ENCODE results near the gene CASZ1. TPM values are rescaled to one million over a fixed set of nuclear protein-coding genes. Genes with fewer than 3 reads are reported as not detected.

CASZ1 gene
- total RNA-seq = 6.9 and 7.5 TPM in 2 replicates

- DNase-seq = no peak
- Mint-ChIP-seq H3K27ac (no peak within 1 kb of the TSS), H3K4me3 (peak within 1 kb of the TSS; percentile 85), H3K9me3 (no peaks in the 10 kb centered on the region), H3K27me3 (peaks cover 65% of the 10 kb centered on the region), H3K4me1 (peaks cover 8% of the 10 kb centered on the region), H3K36me3 (ENCODE audit: low read depth) (peaks cover 1% of the 10 kb centered on the region)
- intact Hi-C loops (cut with micrococcal nuclease) = loop anchor here (10.0 kb wide), 1 partner anchor 281 kb away; no protein-coding TSS in a partner anchor
These were observed at the start of gene CASZ1 for GRCh38 chr1:10796029-10796944. TSS of gene CASZ1 (minus strand) at chr1:10796646. CDS start at chr1:10693889, 102,757 bp downstream.

DNA sequence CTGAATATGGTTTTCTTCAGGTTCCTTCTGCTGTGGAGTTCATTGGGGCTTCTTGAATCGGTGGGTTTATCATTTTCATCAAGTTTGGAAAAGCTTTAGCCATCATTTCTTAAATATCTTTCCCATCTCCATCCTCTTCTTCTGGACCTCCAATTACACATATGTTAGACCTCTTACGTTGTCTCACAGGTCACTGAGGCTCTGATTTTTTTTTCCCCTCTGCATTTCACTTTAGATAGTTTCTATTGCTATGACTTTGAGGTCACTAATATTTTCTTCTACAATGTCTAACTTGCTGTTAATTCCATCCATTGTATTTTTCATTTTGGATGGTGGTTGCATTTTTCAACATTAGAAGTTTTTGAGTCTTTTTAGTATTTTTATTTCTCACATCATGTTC lies 47.3 kb upstream of the CASZ1 start:
- no peaks in the 10 kb centered on the region for H3K4me1 Mint-ChIP-seq
- no peak overlapping the region for H3K27ac Mint-ChIP-seq
- DNase-seq = no peak
- no peaks in the 10 kb centered on the region for H3K9me3 Mint-ChIP-seq
- H3K27me3 Mint-ChIP-seq = peaks cover 10% of the 10 kb centered on the region
- H3K4me3 Mint-ChIP-seq = no peak overlapping the region
- intact Hi-C loops (cut with micrococcal nuclease) = no loop called here
- no peaks in the 10 kb centered on the region for H3K36me3 Mint-ChIP-seq (ENCODE audit: low read depth)

- no peak for DNase-seq
- Mint-ChIP-seq H3K4me3 (no peak overlapping the region), H3K27ac (no peak overlapping the region), H3K36me3 (ENCODE audit: low read depth) (no peaks in the 10 kb centered on the region), H3K4me1 (no peaks in the 10 kb centered on the region), H3K27me3 (peaks cover 20% of the 10 kb centered on the region), H3K9me3 (no peaks in the 10 kb centered on the region)
- intact Hi-C loops (cut with micrococcal nuclease) = no loop called here
These were observed 44.7 kb upstream of the CASZ1 start for GRCh38 chr1:10841118-10841517.

- no peaks in the 10 kb centered on the region for H3K36me3 Mint-ChIP-seq (ENCODE audit: low read depth)
- no peaks in the 10 kb centered on the region for H3K4me1 Mint-ChIP-seq
- H3K27me3 Mint-ChIP-seq = peaks cover 25% of the 10 kb centered on the region
- intact Hi-C loops (cut with micrococcal nuclease) = no loop called here
- H3K27ac Mint-ChIP-seq = no peak overlapping the region
- peaks cover under 1% of the 10 kb centered on the region for H3K9me3 Mint-ChIP-seq
- H3K4me3 Mint-ChIP-seq = no peak overlapping the region
- DNase-seq = no peak
These were observed 42.8 kb upstream of the CASZ1 start for GRCh38 chr1:10839188-10839770.

GRCh38 chr1:10838541-10838940 lies 42.1 kb upstream of the CASZ1 start:
- peaks cover 6% of the 10 kb centered on the region for H3K9me3 Mint-ChIP-seq
- H3K4me1 Mint-ChIP-seq = no peaks in the 10 kb centered on the region
- no peak for DNase-seq
- intact Hi-C loops (cut with micrococcal nuclease) = no loop called here
- H3K4me3 Mint-ChIP-seq = no peak overlapping the region
- peaks cover 27% of the 10 kb centered on the region for H3K27me3 Mint-ChIP-seq
- no peaks in the 10 kb centered on the region for H3K36me3 Mint-ChIP-seq (ENCODE audit: low read depth)
- no peak overlapping the region for H3K27ac Mint-ChIP-seq

DNA sequence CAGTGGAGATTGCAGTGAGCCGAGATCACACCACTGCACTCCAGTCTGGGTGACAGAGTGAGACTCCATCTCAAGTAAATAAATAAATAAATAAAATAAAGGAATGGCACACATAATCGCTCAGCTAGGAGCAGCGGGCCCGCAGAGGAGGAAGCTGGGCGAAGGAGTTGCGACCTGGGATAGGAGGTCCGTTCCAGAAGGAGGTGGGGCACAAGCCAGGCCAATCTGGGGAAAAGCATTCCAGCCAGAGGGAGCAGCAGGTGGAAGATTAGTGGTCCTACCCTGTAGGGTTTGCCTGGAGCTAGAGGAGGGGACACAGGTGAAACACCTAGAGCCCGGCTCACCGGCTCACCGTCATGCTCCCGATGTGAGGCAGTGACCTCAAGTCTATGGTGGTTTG lies 40.3 kb upstream of the CASZ1 start:
- H3K36me3 Mint-ChIP-seq (ENCODE audit: low read depth) = no peaks in the 10 kb centered on the region
- no peak for DNase-seq
- H3K27me3 Mint-ChIP-seq = peaks cover 31% of the 10 kb centered on the region
- intact Hi-C loops (cut with micrococcal nuclease) = no loop called here
- peaks cover 6% of the 10 kb centered on the region for H3K9me3 Mint-ChIP-seq
- H3K4me3 Mint-ChIP-seq = no peak overlapping the region
- no peaks in the 10 kb centered on the region for H3K4me1 Mint-ChIP-seq
- H3K27ac Mint-ChIP-seq = no peak overlapping the region

GRCh38 chr1:10835822-10836421 lies 39.5 kb upstream of the CASZ1 start:
- H3K9me3 Mint-ChIP-seq = peaks cover 6% of the 10 kb centered on the region
- no peaks in the 10 kb centered on the region for H3K4me1 Mint-ChIP-seq
- peaks cover 32% of the 10 kb centered on the region for H3K27me3 Mint-ChIP-seq
- H3K4me3 Mint-ChIP-seq = no peak overlapping the region
- H3K27ac Mint-ChIP-seq = no peak overlapping the region
- no peak for DNase-seq
- no peaks in the 10 kb centered on the region for H3K36me3 Mint-ChIP-seq (ENCODE audit: low read depth)
- intact Hi-C loops (cut with micrococcal nuclease) = no loop called here

DNA sequence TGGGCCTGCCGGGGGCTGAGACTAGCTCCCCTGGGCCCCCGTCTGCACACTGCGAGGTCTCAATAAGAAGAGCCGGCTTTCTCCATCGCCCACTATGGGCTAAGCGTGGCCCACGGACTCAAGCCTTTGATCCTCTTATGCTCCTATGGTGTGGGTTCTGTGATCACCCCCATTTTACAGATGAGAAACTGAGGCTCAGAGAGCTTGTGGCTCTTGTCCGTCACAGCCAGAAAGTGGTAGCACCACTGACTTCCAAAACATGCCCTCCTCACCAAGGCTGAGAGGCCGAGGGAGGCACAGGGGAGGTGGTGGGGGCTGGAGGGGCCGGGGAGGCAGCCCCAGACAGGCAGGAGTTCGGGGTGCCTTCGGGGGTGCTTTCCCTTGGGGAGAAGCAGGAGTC lies 39.0 kb upstream of the CASZ1 start:
- no peaks in the 10 kb centered on the region for H3K36me3 Mint-ChIP-seq (ENCODE audit: low read depth)
- intact Hi-C loops (cut with micrococcal nuclease) = no loop called here
- no peak overlapping the region for H3K4me3 Mint-ChIP-seq
- H3K9me3 Mint-ChIP-seq = peaks cover 6% of the 10 kb centered on the region
- no peak for DNase-seq
- H3K4me1 Mint-ChIP-seq = no peaks in the 10 kb centered on the region
- no peak overlapping the region for H3K27ac Mint-ChIP-seq
- peaks cover 32% of the 10 kb centered on the region for H3K27me3 Mint-ChIP-seq

DNA sequence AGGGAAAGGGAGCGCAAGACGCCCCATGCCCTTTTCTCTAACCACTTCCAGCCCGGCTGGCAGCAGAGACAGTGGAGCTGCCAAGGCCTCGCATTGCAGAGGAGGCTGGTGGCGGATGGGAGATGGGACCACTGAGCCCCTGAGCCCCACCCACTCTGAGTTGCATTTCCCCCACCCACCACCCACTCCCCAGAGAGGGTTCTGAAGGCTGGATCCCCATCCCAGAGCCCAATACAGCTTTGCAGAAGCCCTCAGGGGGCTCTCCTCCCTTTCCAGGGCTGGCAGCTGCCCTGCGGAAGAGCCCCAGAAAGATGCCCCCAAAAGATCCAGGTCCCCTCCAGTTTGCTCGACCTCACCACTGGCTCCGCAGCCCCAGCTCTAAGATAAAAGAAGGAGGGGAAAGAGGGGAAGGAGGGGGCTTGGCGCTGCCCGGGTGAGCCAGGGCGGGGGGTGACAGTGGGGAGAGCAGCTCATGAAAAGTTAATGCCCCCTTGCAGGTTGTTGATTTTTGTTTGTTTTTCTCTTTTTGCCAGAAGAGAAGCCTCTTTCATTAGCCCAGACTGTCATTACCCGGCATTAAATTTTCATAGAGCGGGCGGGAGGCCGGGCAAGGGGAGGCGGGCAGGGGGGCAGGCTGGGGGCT lies 38.4 kb upstream of the CASZ1 start:
- Mint-ChIP-seq H3K36me3 (ENCODE audit: low read depth) (no peaks in the 10 kb centered on the region), H3K27ac (no peak overlapping the region), H3K4me3 (no peak overlapping the region), H3K4me1 (no peaks in the 10 kb centered on the region), H3K9me3 (peaks cover 6% of the 10 kb centered on the region), H3K27me3 (peaks cover 35% of the 10 kb centered on the region)
- no peak for DNase-seq
- intact Hi-C loops (cut with micrococcal nuclease) = no loop called here

GRCh38 chr1:10833630-10834557 lies 37.4 kb upstream of the CASZ1 start:
- Mint-ChIP-seq H3K9me3 (peaks cover 6% of the 10 kb centered on the region), H3K36me3 (ENCODE audit: low read depth) (no peaks in the 10 kb centered on the region), H3K4me3 (no peak overlapping the region), H3K4me1 (no peaks in the 10 kb centered on the region), H3K27me3 (peaks cover 41% of the 10 kb centered on the region), H3K27ac (no peak overlapping the region)
- DNase-seq = no peak
- intact Hi-C loops (cut with micrococcal nuclease) = no loop called here

DNA sequence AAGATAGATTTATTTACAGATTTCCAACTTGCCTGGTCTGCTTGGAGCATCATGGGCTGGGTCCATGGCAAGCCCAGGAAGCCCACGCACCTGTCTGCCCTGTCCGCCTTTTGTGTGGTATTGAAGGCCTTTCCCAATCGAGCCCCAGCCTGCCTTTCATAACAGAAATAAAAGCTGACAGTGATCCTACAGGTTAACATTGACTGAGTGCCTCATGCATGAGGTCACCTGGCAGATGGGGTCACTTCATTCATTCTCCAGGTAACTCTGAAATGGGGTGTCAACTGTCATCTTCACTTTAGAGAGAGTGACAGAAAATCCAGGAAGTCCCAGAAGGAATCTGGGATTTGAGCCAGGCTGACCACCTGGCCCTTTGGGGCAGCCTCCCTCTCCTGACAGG lies 36.3 kb upstream of the CASZ1 start:
- no peak overlapping the region for H3K4me3 Mint-ChIP-seq
- no peak for DNase-seq
- intact Hi-C loops (cut with micrococcal nuclease) = no loop called here
- H3K9me3 Mint-ChIP-seq = peaks cover 6% of the 10 kb centered on the region
- H3K27ac Mint-ChIP-seq = no peak overlapping the region
- no peaks in the 10 kb centered on the region for H3K36me3 Mint-ChIP-seq (ENCODE audit: low read depth)
- peaks cover 44% of the 10 kb centered on the region for H3K27me3 Mint-ChIP-seq
- no peaks in the 10 kb centered on the region for H3K4me1 Mint-ChIP-seq

DNA sequence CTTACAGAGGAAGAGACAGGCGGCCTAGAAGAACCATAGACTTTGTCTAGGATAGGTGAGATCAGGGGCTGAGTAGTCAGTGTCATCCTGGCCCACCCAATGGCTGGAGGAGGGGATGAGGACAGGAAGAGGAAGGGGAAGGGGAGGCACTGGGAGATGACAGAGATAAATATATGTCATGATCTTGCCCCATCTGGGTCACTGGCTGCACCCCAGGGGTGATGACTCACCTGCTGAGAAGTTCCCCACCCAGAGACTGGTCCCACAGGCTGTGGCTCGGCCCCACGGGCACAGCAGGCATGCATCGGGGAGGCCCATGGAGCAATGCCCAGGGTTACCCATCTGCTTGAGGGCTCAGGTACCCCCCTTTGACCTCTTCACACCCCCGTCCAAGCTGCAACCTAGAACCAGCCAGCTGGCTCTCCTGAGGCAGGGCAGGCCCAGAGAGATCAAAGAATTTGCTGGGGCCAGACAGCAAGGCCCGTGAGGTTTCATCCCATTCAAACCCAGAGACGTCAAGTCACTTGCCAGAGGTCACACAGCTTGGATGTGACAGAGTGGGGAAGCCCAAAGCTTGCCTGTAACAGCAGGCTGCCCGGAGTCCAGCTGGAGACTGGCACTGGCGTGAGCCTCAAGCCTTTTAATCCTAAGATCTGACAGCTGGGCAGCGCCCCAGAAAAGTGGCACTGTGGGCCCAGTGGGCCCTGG lies 34.7 kb upstream of the CASZ1 start:
- H3K4me1 Mint-ChIP-seq = no peaks in the 10 kb centered on the region
- H3K36me3 Mint-ChIP-seq (ENCODE audit: low read depth) = no peaks in the 10 kb centered on the region
- no peak for DNase-seq
- peaks cover 6% of the 10 kb centered on the region for H3K9me3 Mint-ChIP-seq
- no peak overlapping the region for H3K27ac Mint-ChIP-seq
- H3K4me3 Mint-ChIP-seq = no peak overlapping the region
- peaks cover 34% of the 10 kb centered on the region for H3K27me3 Mint-ChIP-seq
- intact Hi-C loops (cut with micrococcal nuclease) = no loop called here

Data from activated CD4-positive, alpha-beta T cell treated with anti-CD3 and anti-CD28 coated beads, Interleukin-2, amount 10 ng/mL, durations not matched to agents 24 days and 14 days (primary cell).